HepG2 (cell line): Measurements from ENCODE around the gene ADAMTS16. TPM values are rescaled to one million over a fixed set of nuclear protein-coding genes. Genes with fewer than 3 reads are reported as not detected.

Source experiments
- ATAC-seq: fragments of 200-7000 bp; cut with Tn5 transposase; 3 replicates; pipeline ENCODE4 v1.9.1; 2020; ENCODE audit warnings: mild to moderate bottlenecking, moderate library complexity
- BruUV-seq: library from RNA; stranded (reverse); fragments of 400-500 nt; replicated peaks from 2 replicates; lab custom pipeline; 2021; lab: Mats Ljungman, UMichigan
- CTCF ChIA-PET: fragments of 300-600 bp; formaldehyde crosslinking; extraction: SDS; loops from one replicate; lab custom pipeline; 2021; ENCODE audit warnings: low total read pairs, inconsistent platforms, low intra/inter-chr PET ratio; lab: Yijun Ruan, JAX
- POLR2A ChIA-PET: fragments of 350-600 bp; sonication (Branson Sonifier 250); formaldehyde crosslinking; loops from one replicate; lab custom pipeline; 2020; ENCODE audit warnings: antibody characterized with exemption, inconsistent platforms; lab: Yijun Ruan, JAX
- DNase-seq: peaks from one replicate; pipeline ENCODE4 v3.0.0-alpha.2; 2015; ENCODE audit warnings: low spot score
- FAIRE-seq: peaks from 3 replicates; lab custom pipeline; 2011; peaks lifted over from hg19 to GRCh38; lab: Jason Lieb, UNC
- H2AFZ ChIP-seq: one replicate; pipeline ENCODE4 v1.6.1; 2011; ENCODE audit warnings: low read length, inconsistent platforms
- H3K27ac ChIP-seq: fragments of 300-600 bp; 3 replicates; pipeline ENCODE4 v1.8.0; 2011; ENCODE audit warnings: mixed run types, mild to moderate bottlenecking, mixed read lengths, low read length, inconsistent platforms; ENCODE audit not compliant: insufficient read depth; ENCODE audit errors: extremely low read length
- H3K27me3 ChIP-seq, 2 experiments: fragments of 200-600 bp in 1 of 2; 2 replicates in 1 of 2; 3 replicates in 1 of 2; pipeline versions ENCODE4 v1.6.0 to v1.8.0; 2011; ENCODE audit warnings: low read length in 2 of 2, mild to moderate bottlenecking in 2 of 2, moderate library complexity in 2 of 2, inconsistent platforms in 1 of 2; ENCODE audit not compliant: insufficient read depth in 2 of 2, control insufficient read depth in 1 of 2
- H3K36me3 ChIP-seq, 2 experiments: fragments of 200-600 bp in 1 of 2; replicated peaks in 1 of 2; 2 replicates in 1 of 2; 3 replicates in 1 of 2; pipeline versions ENCODE4 v1.5.1 to v1.8.0; 2011; ENCODE audit warnings: low read length in 2 of 2, inconsistent platforms in 1 of 2; ENCODE audit not compliant: insufficient read depth in 2 of 2, control insufficient read depth in 1 of 2
- H3K4me1 ChIP-seq: 2 replicates; pipeline ENCODE4 v1.5.1; 2012; ENCODE audit warnings: low read length, inconsistent platforms; ENCODE audit not compliant: insufficient read depth
- H3K4me2 ChIP-seq: 2 replicates; pipeline ENCODE4 v1.6.0; 2011; ENCODE audit warnings: low read depth, low read length, inconsistent platforms
- H3K4me3 ChIP-seq, 3 experiments: fragments of 200-600 bp in 1 of 3; sonication (generic), shearing (Covaris generic) in 1 of 3; replicated peaks in 1 of 3; 2 replicates each; pipeline ENCODE4 v1.5.1; 2011 to 2016; ENCODE audit warnings: low read length in 3 of 3, inconsistent platforms in 2 of 3, low read depth in 2 of 3, mild to moderate bottlenecking in 2 of 3, control low read depth in 1 of 3, mixed read lengths in 1 of 3; ENCODE audit not compliant: insufficient read depth in 1 of 3
- H3K79me2 ChIP-seq: one replicate; pipeline ENCODE4 v1.6.1; 2011; ENCODE audit warnings: low read length, inconsistent platforms; ENCODE audit not compliant: insufficient read depth
- H3K9ac ChIP-seq: 2 replicates; pipeline ENCODE4 v1.6.0; 2011; ENCODE audit warnings: mild to moderate bottlenecking, low read depth, low read length, inconsistent platforms; ENCODE audit not compliant: insufficient read depth
- H3K9me3 ChIP-seq: 2 replicates; pipeline ENCODE4 v1.5.1; 2012; ENCODE audit warnings: mild to moderate bottlenecking, low read length
- H4K20me1 ChIP-seq: 2 replicates; pipeline ENCODE4 v1.6.0; 2011; ENCODE audit warnings: inconsistent platforms, mild to moderate bottlenecking, low read length, moderate library complexity; ENCODE audit not compliant: insufficient read depth
- ATF7 ChIP-seq, 2 experiments: fragments of 450-650 bp in 1 of 2; sonication (generic) in 1 of 2; formaldehyde crosslinking in 1 of 2; IDR thresholded peaks; 2 replicates each; pipeline versions ENCODE4 v1.4.0 to v1.6.1; 2016 to 2020; ENCODE audit warnings: antibody characterized with exemption in 1 of 2, mild to moderate bottlenecking in 1 of 2, missing genetic modification reagents in 1 of 2
- CEBPG ChIP-seq: IDR thresholded peaks from 2 replicates; pipeline ENCODE4 v1.6.1; 2016
- HNRNPUL1 ChIP-seq: fragments of 200-400 bp; formaldehyde crosslinking; IDR thresholded peaks from 2 replicates; pipeline ENCODE4 v1.6.1; 2017; ENCODE audit warnings: low read depth, mild to moderate bottlenecking, low read length, moderate library complexity
- HOMEZ ChIP-seq: IDR thresholded peaks from 2 replicates; pipeline ENCODE4 v1.6.1; 2016; ENCODE audit warnings: low read depth
- JUNB ChIP-seq: sonication (generic); formaldehyde crosslinking; IDR thresholded peaks from 2 replicates; pipeline ENCODE4 v1.8.0; 2022; ENCODE audit warnings: missing genetic modification reagents, mild to moderate bottlenecking, borderline replicate concordance
- NR2C2 ChIP-seq: sonication (generic); formaldehyde crosslinking; IDR thresholded peaks from 2 replicates; pipeline ENCODE4 v1.4.0; 2020; ENCODE audit warnings: missing genetic modification reagents, mild to moderate bottlenecking, moderate library complexity, borderline replicate concordance
- NR2F2 ChIP-seq: IDR thresholded peaks from 2 replicates; pipeline ENCODE4 v1.6.1; 2012; ENCODE audit warnings: low read depth, inconsistent platforms, borderline replicate concordance
- TCF7L2 ChIP-seq: IDR thresholded peaks from 2 replicates; pipeline ENCODE4 v1.6.1; 2011; ENCODE audit warnings: mild to moderate bottlenecking, low read depth, low read length, moderate library complexity
- TEF ChIP-seq: sonication (generic); formaldehyde crosslinking; IDR thresholded peaks from 2 replicates; pipeline ENCODE4 v1.5.0; 2020; ENCODE audit warnings: missing genetic modification reagents
- ZBED4 ChIP-seq: sonication (generic); formaldehyde crosslinking; IDR thresholded peaks from 2 replicates; pipeline ENCODE4 v1.4.0; 2020; ENCODE audit warnings: missing genetic modification reagents, borderline replicate concordance
- ZMYM3 ChIP-seq: sonication (generic); formaldehyde crosslinking; IDR thresholded peaks from 2 replicates; pipeline ENCODE4 v1.5.1; 2020; ENCODE audit warnings: mild to moderate bottlenecking, missing genetic modification reagents
- ZNF660 ChIP-seq: sonication (generic); formaldehyde crosslinking; IDR thresholded peaks from 2 replicates; pipeline ENCODE4 v1.5.1; 2020; ENCODE audit warnings: mild to moderate bottlenecking, low read depth, missing genetic modification reagents, borderline replicate concordance
- ZNF691 ChIP-seq: sonication (generic); formaldehyde crosslinking; IDR thresholded peaks from 2 replicates; pipeline ENCODE4 v1.4.0; 2020; ENCODE audit warnings: missing genetic modification reagents, low read depth, mild to moderate bottlenecking, borderline replicate concordance
- ZNF850 ChIP-seq: sonication (generic); formaldehyde crosslinking; conservative IDR thresholded peaks from 2 replicates; pipeline ENCODE4 v1.9.0; 2021; ENCODE audit warnings: mild to moderate bottlenecking, missing genetic modification reagents
- WGBS: methylation state at CpG from one replicate; pipeline ENCODE4 v1.1.6; 2017; ENCODE audit warnings: low lambda C conversion rate; 5-methylcytosine and 5-hydroxymethylcytosine counted together
- in situ Hi-C: cut with HindIII; loops from 2 replicates; pipeline ENCODE4 v1.10.0; 2017; ENCODE audit warnings: low pct_unique_long_range_greater_than_20kb; ENCODE audit not compliant: extremely low pct_ligation_motif_present
- intact Hi-C: fragments of 100-400 bp; cut with micrococcal nuclease; formaldehyde crosslinking; loops from one replicate; pipeline ENCODE4 v1.10.0; 2022; ENCODE audit not compliant: unreplicated experiment
- polyA plus RNA-seq, 8 experiments: library from polyadenylated mRNA; depleted of rRNA in 3 of 8; stranded (reverse) in 7 of 8; unstranded in 1 of 8; fragments of >200 nt; fragmentation: Illumina TruSeq in 4 of 8; extraction: Trizol in 4 of 8; gene quantifications; 2 replicates each; pipeline versions ENCODE4 v1.2.1 to v1.2.3, GENCODE V29; 2011 to 2016; ENCODE audit warnings: low read depth in 4 of 8, missing spikeins in 1 of 8, mixed read lengths in 1 of 8; ENCODE audit not compliant: insufficient read depth in 1 of 8
- total RNA-seq, 5 experiments: library from RNA; depleted of rRNA; stranded (reverse); fragments of >200 nt; fragmentation: Illumina TruSeq; extraction: Trizol; gene quantifications; 2 replicates each; pipeline ENCODE4 v1.2.3, GENCODE V29; 2016; ENCODE audit warnings: low read depth in 1 of 5

Gene ADAMTS16
- total and polyA plus RNA-seq, 2 of the 13 experiments (the other 11 are each of a cell fraction or from before 2014, with no cell fraction given), result 0.02 to 0.03 TPM

- TF ChIP-seq HNRNPUL1, result no peak
- TF ChIP-seq, all 625 proteins: peak for 77
These were observed 210.0 kb downstream of the ADAMTS16 start (continued) for GRCh38 chr5:5350101-5350500.

GRCh38 chr5:5351288-5351979, 211.3 kb downstream of the ADAMTS16 start:
- FAIRE-seq, result no peak
- H3K27ac ChIP-seq, result peak overlapping the region; percentile 63
- CTCF ChIA-PET, result no interaction called here
- DNase-seq, result peak; percentile 76
- no peaks in the 10 kb centered on the region for H3K79me2 ChIP-seq
- no peaks in the 10 kb centered on the region for H3K9me3 ChIP-seq
- POLR2A ChIA-PET, result interaction anchor here (0.8 to 3.1 kb wide), 5 partner anchors 10 to 1282 kb away, joined by 3 to 43 read pairs (median 4); partner anchors contain the start of genes ADAMTS16, ICE1, NSUN2 and SRD5A1
- 45% methylated on average over 14 of the region's 14 CpGs for WGBS
- intact Hi-C loops (loop anchor here (1.0 kb wide), 1 partner anchor 10 kb away; no protein-coding TSS in a partner anchor), in situ Hi-C loops (no loop called here)
- H4K20me1 ChIP-seq, result no peaks in the 10 kb centered on the region
- H3K27me3 ChIP-seq, result no peaks in the 10 kb centered on the region
- H3K4me3 ChIP-seq, result no peak overlapping the region; a peak in 1 of 6 replicates
- peaks cover 69% of the 10 kb centered on the region for H3K4me1 ChIP-seq
- H3K36me3 ChIP-seq, result no peaks in the 10 kb centered on the region
- peak; percentile 64 for ATAC-seq
- BruUV-seq, result no TSS peak
- H3K4me2 ChIP-seq, result peak overlapping the region; percentile 56
- H2AFZ ChIP-seq, result no peak overlapping the region
- H3K9ac ChIP-seq, result peak overlapping the region; percentile 23
- TF ChIP-seq CEBPG (CRISPR knock-in tag) (peak; percentile 92), JUNB (CRISPR knock-in tag) (no peak), ZMYM3 (CRISPR knock-in tag) (peak; percentile 38; the same call in 1 of the 2 replicates), ZNF660 (CRISPR knock-in tag) (no peak), NR2F2 (no peak), ATF7 (IDR thresholded peaks at IDR 0.05) (no peak), ATF7 (CRISPR knock-in tag; IDR thresholded peaks at IDR 0.05) (no peak), NR2C2 (0 out of 2 replicates have a peak, but pooled peaks have one; percentile 33), TEF (CRISPR knock-in tag) (no peak), ZNF850 (no peak), ZNF691 (no peak), TCF7L2 (no peak), ZBED4 (no peak), HOMEZ (CRISPR knock-in tag) (peak; percentile 80; the same call in 1 of the 2 replicates)
